Dendritic cell treated with granulocyte-macrophage colony-stimulating factor and Interleukin-4, amounts not matched to agents 40 ng/mL and 50 ng/mL, for 4 days (primary cell): ENCODE measurements around the gene DNAJB13.

Experiments
- H3K27ac Mint-ChIP-seq: one replicate; pipeline ENCODE4 v1.8.0; 2022; ENCODE audit warnings: mild to moderate bottlenecking, mixed read lengths
- H3K27me3 Mint-ChIP-seq: one replicate; pipeline ENCODE4 v1.8.0; 2022; ENCODE audit warnings: mild to moderate bottlenecking, mixed read lengths
- H3K36me3 Mint-ChIP-seq: one replicate; pipeline ENCODE4 v1.8.0; 2022; ENCODE audit warnings: low read depth, mixed read lengths
- H3K4me1 Mint-ChIP-seq: one replicate; pipeline ENCODE4 v1.8.0; 2022; ENCODE audit warnings: low read depth, mixed read lengths
- H3K4me3 Mint-ChIP-seq: one replicate; pipeline ENCODE4 v1.8.0; 2022; ENCODE audit warnings: mild to moderate bottlenecking, moderate library complexity, mixed read lengths
- H3K9me3 Mint-ChIP-seq: one replicate; pipeline ENCODE4 v1.8.0; 2022; ENCODE audit warnings: mixed read lengths
- intact Hi-C: fragments of 100-400 bp; cut with micrococcal nuclease; formaldehyde crosslinking; loops from one replicate; pipeline ENCODE4 v1.15.0; 2022

DNAJB13 gene

DNA sequence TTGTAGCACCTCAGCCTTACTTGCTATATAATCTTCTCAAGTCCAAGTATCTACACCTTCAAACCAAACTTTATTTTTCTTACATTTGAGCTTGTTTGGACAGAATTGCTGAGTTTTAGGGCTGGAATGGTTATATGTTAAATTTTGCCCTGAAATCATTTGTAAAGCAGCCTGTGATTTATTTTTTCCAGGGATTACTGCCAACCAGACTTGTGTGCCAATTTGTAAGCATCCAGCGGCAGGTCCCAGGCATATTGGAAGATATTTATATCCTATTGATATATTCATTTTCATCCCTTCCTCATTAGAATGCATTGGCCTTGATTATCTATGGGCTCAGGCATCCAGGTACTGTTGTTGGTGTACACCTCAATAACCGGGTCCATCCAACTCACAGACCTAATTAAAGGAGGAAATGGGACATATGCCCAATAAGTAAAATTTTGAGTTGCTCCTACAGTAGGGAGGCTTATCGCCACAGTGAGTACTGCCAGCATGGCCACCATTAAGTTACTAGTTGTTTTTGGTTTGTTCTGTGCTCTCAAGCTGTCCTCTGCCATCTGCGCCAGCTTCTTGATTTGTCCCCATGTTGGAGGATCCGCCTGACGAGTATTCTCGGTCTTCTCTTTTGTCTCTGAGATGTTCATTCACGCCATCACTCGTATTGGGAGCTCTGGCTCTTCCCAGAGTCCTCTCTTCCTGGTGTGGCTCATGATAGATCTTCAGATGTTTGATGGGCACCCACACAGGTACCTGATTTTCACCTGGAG lies 9.8 kb upstream of the DNAJB13 start:
- H3K27ac Mint-ChIP-seq, result no peak overlapping the region
- peaks cover 17% of the 10 kb centered on the region for H3K36me3 Mint-ChIP-seq
- peaks cover 26% of the 10 kb centered on the region for H3K9me3 Mint-ChIP-seq
- intact Hi-C loops, result no loop called here
- no peak overlapping the region for H3K4me3 Mint-ChIP-seq
- H3K4me1 Mint-ChIP-seq, result peaks cover 5% of the 10 kb centered on the region
- H3K27me3 Mint-ChIP-seq, result no peaks in the 10 kb centered on the region

GRCh38 chr11:73942010-73942409 lies 8.8 kb upstream of the DNAJB13 start:
- H3K27me3 Mint-ChIP-seq, result no peaks in the 10 kb centered on the region
- H3K27ac Mint-ChIP-seq, result no peak overlapping the region
- H3K4me1 Mint-ChIP-seq, result peaks cover 5% of the 10 kb centered on the region
- intact Hi-C loops, result no loop called here
- H3K36me3 Mint-ChIP-seq, result peaks cover 13% of the 10 kb centered on the region
- H3K4me3 Mint-ChIP-seq, result no peak overlapping the region
- H3K9me3 Mint-ChIP-seq, result peaks cover 26% of the 10 kb centered on the region

DNA sequence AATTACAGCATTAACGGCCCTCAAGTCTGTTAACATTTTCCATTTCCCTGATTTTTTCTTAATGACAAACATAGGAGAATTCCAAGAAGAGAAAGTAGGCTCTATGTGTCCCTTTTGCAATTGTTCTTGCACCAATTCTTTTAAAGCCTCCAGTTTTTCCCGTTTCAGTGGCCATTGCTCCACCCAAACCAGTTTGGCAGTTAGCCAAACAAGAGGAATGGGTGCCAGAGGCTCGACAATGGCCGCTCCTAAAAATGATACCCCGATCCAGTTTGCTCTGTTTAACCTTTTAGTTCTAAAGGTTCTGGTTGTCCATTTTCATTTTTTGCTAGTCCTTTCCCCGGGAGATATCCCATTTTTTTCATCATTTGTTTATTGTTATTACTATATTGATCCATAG lies 6.7 kb upstream of the DNAJB13 start:
- Mint-ChIP-seq H3K9me3 (peaks cover 17% of the 10 kb centered on the region), H3K27ac (no peak overlapping the region), H3K4me1 (peaks cover 5% of the 10 kb centered on the region), H3K4me3 (no peak overlapping the region), H3K27me3 (no peaks in the 10 kb centered on the region), H3K36me3 (peaks cover 7% of the 10 kb centered on the region)
- intact Hi-C loops, result no loop called here

- no peaks in the 10 kb centered on the region for H3K27me3 Mint-ChIP-seq
- H3K4me1 Mint-ChIP-seq, result peaks cover 5% of the 10 kb centered on the region
- no peak overlapping the region for H3K27ac Mint-ChIP-seq
- H3K4me3 Mint-ChIP-seq, result no peak overlapping the region
- intact Hi-C loops, result no loop called here
- peaks cover 14% of the 10 kb centered on the region for H3K9me3 Mint-ChIP-seq
- peaks cover 7% of the 10 kb centered on the region for H3K36me3 Mint-ChIP-seq
Measured at GRCh38 chr11:73944901-73945300, 5.9 kb upstream of the DNAJB13 start.

- intact Hi-C loops, result no loop called here
- H3K9me3 Mint-ChIP-seq, result peaks cover 14% of the 10 kb centered on the region
- H3K4me3 Mint-ChIP-seq, result no peak overlapping the region
- no peaks in the 10 kb centered on the region for H3K27me3 Mint-ChIP-seq
- no peak overlapping the region for H3K27ac Mint-ChIP-seq
- H3K36me3 Mint-ChIP-seq, result peaks cover 7% of the 10 kb centered on the region
- peaks cover 5% of the 10 kb centered on the region for H3K4me1 Mint-ChIP-seq
Measured at GRCh38 chr11:73945396-73945795, 5.4 kb upstream of the DNAJB13 start.

GRCh38 chr11:73946798-73947458 lies 3.9 kb upstream of the DNAJB13 start:
- intact Hi-C loops, result no loop called here
- Mint-ChIP-seq H3K4me1 (peaks cover 5% of the 10 kb centered on the region), H3K4me3 (no peak overlapping the region), H3K9me3 (peaks cover 3% of the 10 kb centered on the region), H3K36me3 (no peaks in the 10 kb centered on the region), H3K27me3 (no peaks in the 10 kb centered on the region), H3K27ac (no peak overlapping the region)

- H3K27ac Mint-ChIP-seq, result no peak overlapping the region
- H3K4me3 Mint-ChIP-seq, result no peak overlapping the region
- no peaks in the 10 kb centered on the region for H3K27me3 Mint-ChIP-seq
- H3K36me3 Mint-ChIP-seq, result no peaks in the 10 kb centered on the region
- intact Hi-C loops, result no loop called here
- no peaks in the 10 kb centered on the region for H3K9me3 Mint-ChIP-seq
- peaks cover 5% of the 10 kb centered on the region for H3K4me1 Mint-ChIP-seq
Measured at GRCh38 chr11:73949246-73949645, 1.6 kb upstream of the DNAJB13 start.

- Mint-ChIP-seq H3K27ac (no peak overlapping the region), H3K4me3 (no peak overlapping the region), H3K9me3 (no peaks in the 10 kb centered on the region), H3K27me3 (no peaks in the 10 kb centered on the region), H3K36me3 (no peaks in the 10 kb centered on the region), H3K4me1 (peaks cover 2% of the 10 kb centered on the region)
- intact Hi-C loops, result no loop called here
Measured at GRCh38 chr11:73949912-73950311, 914 bp upstream of the DNAJB13 start.

DNA sequence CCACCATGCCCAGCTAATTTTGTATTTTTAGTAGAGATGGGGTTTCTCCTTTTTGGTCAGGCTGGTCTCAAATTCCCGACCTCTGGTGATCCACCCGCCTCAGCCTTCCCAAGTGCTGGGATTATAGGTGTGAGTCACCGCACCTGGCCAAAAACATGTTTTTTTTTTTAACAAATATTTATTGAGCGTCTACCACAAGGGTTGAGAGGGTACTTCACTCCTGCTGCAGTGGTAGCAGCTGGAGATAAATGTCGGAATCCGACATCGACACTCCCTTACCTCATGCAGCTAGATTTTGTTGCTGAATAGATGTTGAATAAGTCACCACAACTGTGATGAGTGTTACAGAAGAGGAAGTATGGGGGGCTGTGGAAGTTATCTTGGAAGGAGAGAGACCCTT lies 971 bp downstream of the DNAJB13 start:
- no peak overlapping the region for H3K4me3 Mint-ChIP-seq
- no peaks in the 10 kb centered on the region for H3K36me3 Mint-ChIP-seq
- H3K27me3 Mint-ChIP-seq, result peaks cover 10% of the 10 kb centered on the region
- intact Hi-C loops, result no loop called here
- H3K9me3 Mint-ChIP-seq, result no peaks in the 10 kb centered on the region
- H3K27ac Mint-ChIP-seq, result no peak overlapping the region
- H3K4me1 Mint-ChIP-seq, result peaks cover 5% of the 10 kb centered on the region

GRCh38 chr11:73956876-73957653 lies 6.2 kb downstream of the DNAJB13 start:
- Mint-ChIP-seq H3K36me3 (no peaks in the 10 kb centered on the region), H3K4me1 (peaks cover 5% of the 10 kb centered on the region), H3K4me3 (no peak overlapping the region), H3K27me3 (peaks cover 27% of the 10 kb centered on the region), H3K9me3 (no peaks in the 10 kb centered on the region), H3K27ac (no peak overlapping the region)
- intact Hi-C loops, result no loop called here

- Mint-ChIP-seq H3K36me3 (no peaks in the 10 kb centered on the region), H3K4me3 (no peak overlapping the region), H3K9me3 (no peaks in the 10 kb centered on the region), H3K4me1 (peaks cover 5% of the 10 kb centered on the region), H3K27me3 (peaks cover 27% of the 10 kb centered on the region), H3K27ac (no peak overlapping the region)
- intact Hi-C loops, result no loop called here
Measured at GRCh38 chr11:73957654-73958361, 7.0 kb downstream of the DNAJB13 start.

DNA sequence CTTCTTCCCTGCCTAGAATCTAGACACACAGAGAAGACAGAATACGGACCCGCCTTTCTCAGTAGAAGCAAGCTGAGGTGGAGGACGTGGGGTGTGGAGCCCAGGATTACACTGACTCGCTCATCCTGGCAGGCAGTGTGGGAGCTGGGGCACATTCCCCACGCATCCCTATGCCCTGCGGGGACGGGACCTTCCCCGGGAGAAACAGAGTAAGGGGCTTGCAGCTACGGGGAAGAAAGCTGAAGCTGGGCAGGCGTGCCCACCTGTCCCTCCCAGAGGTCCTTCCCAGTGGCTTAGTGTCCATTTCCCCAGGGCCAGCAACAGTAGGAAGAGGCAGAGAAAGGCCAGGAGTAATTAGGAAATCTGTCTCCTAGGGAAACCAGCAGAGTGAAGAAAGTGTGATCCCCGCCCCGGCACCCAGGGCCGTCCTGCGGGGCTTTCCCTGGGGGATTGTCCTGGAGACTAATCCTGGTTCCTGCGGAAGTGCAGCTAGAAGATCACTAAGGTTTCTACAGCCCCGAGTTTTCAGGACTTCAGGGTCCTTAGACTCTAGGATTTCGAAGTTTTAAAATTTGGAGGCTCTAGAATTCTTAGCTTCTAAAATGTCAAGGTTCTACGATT lies 7.8 kb downstream of the DNAJB13 start:
- Mint-ChIP-seq H3K27ac (no peak overlapping the region), H3K36me3 (no peaks in the 10 kb centered on the region), H3K9me3 (no peaks in the 10 kb centered on the region), H3K27me3 (peaks cover 27% of the 10 kb centered on the region), H3K4me1 (peaks cover 5% of the 10 kb centered on the region), H3K4me3 (no peak overlapping the region)
- intact Hi-C loops, result no loop called here

- intact Hi-C loops, result loop anchor here (5.0 to 10.0 kb wide), 2 partner anchors 131 to 483 kb away; no protein-coding TSS in a partner anchor
- peaks cover 11% of the 10 kb centered on the region for H3K4me1 Mint-ChIP-seq
- no peaks in the 10 kb centered on the region for H3K36me3 Mint-ChIP-seq
- H3K27ac Mint-ChIP-seq, result no peak overlapping the region
- no peaks in the 10 kb centered on the region for H3K9me3 Mint-ChIP-seq
- H3K4me3 Mint-ChIP-seq, result no peak overlapping the region
- H3K27me3 Mint-ChIP-seq, result peaks cover 35% of the 10 kb centered on the region
Measured at GRCh38 chr11:73961321-73961720, 10.5 kb downstream of the DNAJB13 start.
